A673 (cell line): ENCODE measurements around the gene DYNC2LI1. TPM values are rescaled to one million over a fixed set of nuclear protein-coding genes. Genes with fewer than 3 reads are reported as not detected.

Experiments used
- BruUV-seq: library from RNA; stranded (reverse); fragments of 400-500 nt; replicated peaks from 2 replicates; lab custom pipeline; 2021; lab: Mats Ljungman, UMichigan
- CTCF ChIA-PET: fragments of 300-600 bp; sonication (Branson Sonifier 250); formaldehyde crosslinking; loops from one replicate; lab custom pipeline; 2022; ENCODE audit warnings: antibody characterized with exemption; lab: Charles Lee
- POLR2A ChIA-PET: fragments of 300-600 bp; sonication (Branson Sonifier 250); formaldehyde crosslinking; loops from one replicate; lab custom pipeline; 2022; ENCODE audit warnings: antibody characterized with exemption; ENCODE audit not compliant: low non-redundant PET; lab: Charles Lee
- DNase-seq: peaks from one replicate; pipeline ENCODE4 v3.0.0-alpha.2; 2015; ENCODE audit warnings: low spot score
- H3K27ac ChIP-seq: fragments of 200-600 bp; sonication (generic); 2 replicates; pipeline ENCODE4 v1.5.1; 2016; ENCODE audit warnings: mixed run types, low read depth, mild to moderate bottlenecking, mixed read lengths, antibody characterized with exemption, low read length; ENCODE audit not compliant: poor library complexity, severe bottlenecking
- H3K27me3 ChIP-seq: fragments of 200-600 bp; sonication (generic); replicated peaks from 2 replicates; pipeline ENCODE4 v1.6.1; 2017; ENCODE audit warnings: mixed run types, low read depth, mild to moderate bottlenecking, mixed read lengths, antibody characterized with exemption, low read length; ENCODE audit not compliant: insufficient read depth, poor library complexity
- H3K36me3 ChIP-seq: fragments of 200-600 bp; sonication (generic); 2 replicates; pipeline ENCODE4 v1.6.1; 2016; ENCODE audit warnings: mixed run types, mild to moderate bottlenecking, mixed read lengths, antibody characterized with exemption, low read length; ENCODE audit not compliant: insufficient read depth, poor library complexity, severe bottlenecking
- H3K4me1 ChIP-seq: fragments of 200-600 bp; sonication (generic); 2 replicates; pipeline ENCODE4 v1.6.1; 2017; ENCODE audit warnings: mixed run types, mild to moderate bottlenecking, mixed read lengths, antibody characterized with exemption, low read length; ENCODE audit not compliant: insufficient read depth, poor library complexity, severe bottlenecking
- H3K4me3 ChIP-seq: fragments of 200-600 bp; sonication (generic); 2 replicates; pipeline ENCODE4 v1.5.1; 2016; ENCODE audit warnings: low read depth, mixed run types, mild to moderate bottlenecking, mixed read lengths, low read length; ENCODE audit not compliant: poor library complexity, severe bottlenecking
- H3K9me3 ChIP-seq: fragments of 200-600 bp; sonication (generic); 2 replicates; pipeline ENCODE4 v1.6.1; 2016; ENCODE audit warnings: mixed run types, low read depth, mild to moderate bottlenecking, mixed read lengths, antibody characterized with exemption, low read length; ENCODE audit not compliant: poor library complexity, severe bottlenecking
- CTCF ChIP-seq: fragments of 300-800, 200-600 bp; sonication (generic); conservative IDR thresholded peaks from 2 replicates; pipeline ENCODE4 v1.5.1; 2017; ENCODE audit warnings: low read depth, mild to moderate bottlenecking, antibody characterized with exemption, low read length, moderate library complexity, mixed read lengths
- EZH2 ChIP-seq: fragments of 200-600 bp; sonication (generic); IDR thresholded peaks from 2 replicates; pipeline ENCODE4 v1.6.1; 2017; ENCODE audit warnings: borderline replicate concordance, low read depth, mild to moderate bottlenecking, mixed read lengths, antibody characterized with exemption, low read length; ENCODE audit not compliant: poor library complexity, severe bottlenecking
- intact Hi-C: fragments of 100-400 bp; cut with micrococcal nuclease; formaldehyde crosslinking; loops from one replicate; pipeline ENCODE4 v1.10.0; 2022; ENCODE audit not compliant: unreplicated experiment
- total RNA-seq: library from RNA; stranded (reverse); gene quantifications from 2 replicates; pipeline ENCODE4 v1.2.3, GENCODE V29; 2021

DYNC2LI1 gene
- total RNA-seq, 1 experiment from 2014 or later, result 14.8 TPM

GRCh38 chr2:43842866-43843226 is 69.0 kb downstream of the DYNC2LI1 start:
- POLR2A ChIA-PET, result no interaction called here
- Histone ChIP-seq H3K4me3 (no peak overlapping the region), H3K4me1 (no peaks in the 10 kb centered on the region), H3K27me3 (peaks cover 6% of the 10 kb centered on the region), H3K36me3 (no peaks in the 10 kb centered on the region), H3K9me3 (no peaks in the 10 kb centered on the region), H3K27ac (no peak overlapping the region)
- no peak for DNase-seq
- intact Hi-C loops, result no loop called here
- CTCF ChIA-PET, result no interaction called here
- no peak for TF ChIP-seq EZH2
- no peak for TF ChIP-seq CTCF
- BruUV-seq, result no TSS peak

- ChIA-PET POLR2A (no interaction called here), CTCF (no interaction called here)
- Histone ChIP-seq H3K4me1 (no peaks in the 10 kb centered on the region), H3K4me3 (no peak overlapping the region), H3K27me3 (peaks cover 6% of the 10 kb centered on the region), H3K9me3 (no peaks in the 10 kb centered on the region), H3K36me3 (no peaks in the 10 kb centered on the region), H3K27ac (no peak overlapping the region)
- no TSS peak for BruUV-seq
- DNase-seq, result no peak
- intact Hi-C loops, result no loop called here
- TF ChIP-seq EZH2, result no peak
- no peak for TF ChIP-seq CTCF
Measured at GRCh38 chr2:43845181-43845580, 71.3 kb downstream of the DYNC2LI1 start.

DNA sequence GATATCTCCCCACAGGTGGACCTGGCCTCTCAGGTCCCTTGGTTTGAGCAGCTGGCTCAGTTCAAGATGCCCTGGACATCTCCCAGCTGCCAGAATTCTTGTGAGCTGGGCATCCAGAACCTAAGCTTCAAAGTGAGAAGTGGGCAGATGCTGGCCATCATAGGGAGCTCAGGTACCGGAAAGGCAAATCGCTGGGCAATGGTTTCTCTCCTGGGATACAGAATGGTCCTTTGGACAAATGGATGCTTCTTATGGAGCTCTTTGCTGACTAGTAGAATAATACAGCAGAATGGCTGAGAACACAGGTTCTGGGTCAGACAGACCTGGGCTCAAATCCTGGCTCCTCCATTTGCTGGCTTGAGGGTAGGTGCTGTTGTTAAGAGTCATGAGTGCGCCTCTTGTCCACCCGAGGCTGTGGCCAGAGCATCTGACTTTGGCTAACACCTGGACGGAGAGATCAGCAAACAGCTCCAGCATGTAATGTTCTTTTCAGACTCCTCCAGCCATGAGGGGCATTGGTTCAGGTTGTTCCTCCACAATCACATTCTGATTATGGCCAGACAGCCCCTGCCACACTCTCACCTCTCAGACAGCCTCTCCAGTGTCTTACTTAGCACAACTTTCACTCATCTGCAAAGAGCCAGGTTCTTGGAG is 72.4 kb downstream of the DYNC2LI1 start:
- DNase-seq, result no peak
- ChIA-PET POLR2A (no interaction called here), CTCF (no interaction called here)
- Histone ChIP-seq H3K36me3 (no peaks in the 10 kb centered on the region), H3K4me1 (no peaks in the 10 kb centered on the region), H3K27me3 (peaks cover 6% of the 10 kb centered on the region), H3K27ac (no peak overlapping the region), H3K4me3 (no peak overlapping the region), H3K9me3 (no peaks in the 10 kb centered on the region)
- intact Hi-C loops, result no loop called here
- no TSS peak for BruUV-seq
- TF ChIP-seq CTCF (no peak), EZH2 (no peak)
